ENCODE measurements around the gene CHST1.

CHST1 gene

DNA sequence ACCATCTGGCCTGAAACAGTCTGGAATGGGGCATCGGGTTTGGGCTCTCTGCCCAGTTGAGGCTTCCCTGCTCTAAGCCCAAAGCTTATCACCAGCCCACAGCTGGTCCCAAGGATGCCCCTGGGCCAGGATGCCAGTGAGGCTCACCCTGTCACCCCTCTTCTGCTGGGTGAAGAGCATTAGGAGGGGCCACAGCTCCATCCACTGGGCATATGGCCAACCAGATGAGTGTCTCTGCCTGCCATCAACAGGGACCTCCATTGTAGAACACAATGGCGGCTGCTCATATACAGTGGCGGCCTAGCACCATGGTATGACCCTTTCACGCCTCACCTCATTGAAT, 5.6 kb downstream of the CHST1 start:
- DNase-seq, result peak in 1 of 2 donors; percentile 43

DNA sequence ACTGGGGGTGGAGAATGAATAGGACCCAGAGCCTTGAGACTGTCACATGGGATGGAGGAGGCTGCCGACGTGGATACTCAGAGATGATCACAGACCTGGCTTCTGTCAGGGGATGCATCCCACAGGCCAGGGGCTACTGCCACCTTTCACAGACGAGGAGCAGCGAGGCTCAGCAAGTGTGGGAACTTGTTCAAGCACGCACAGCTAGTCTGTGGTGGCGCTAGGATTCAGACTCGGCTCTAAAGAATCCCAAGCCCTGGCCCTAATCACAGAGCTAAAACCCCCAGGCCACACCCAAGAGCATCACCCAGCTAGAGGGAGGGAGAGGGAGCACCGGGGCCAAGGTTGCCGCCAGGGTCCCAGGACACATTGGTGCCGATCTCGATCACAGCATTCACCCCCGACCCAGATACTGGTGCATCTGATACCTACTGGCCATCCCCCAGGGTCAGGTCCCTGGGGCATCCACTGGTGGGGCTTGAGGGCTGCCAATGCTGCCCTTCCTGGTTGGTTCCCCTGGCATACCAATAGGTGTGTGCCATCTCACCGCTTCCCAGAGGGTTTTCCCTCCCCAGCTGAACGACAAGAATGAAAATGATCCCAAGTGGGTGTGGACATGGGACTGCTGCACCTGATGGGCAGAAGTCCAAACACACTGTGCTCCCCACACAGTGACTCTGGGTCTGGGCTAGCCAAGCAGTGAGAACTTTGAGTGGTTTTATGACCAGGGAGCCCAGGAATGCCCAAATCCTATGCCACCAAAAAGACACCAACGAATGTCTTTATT, 6.2 kb downstream of the CHST1 start:
- DNase-seq, result no peak

DNA sequence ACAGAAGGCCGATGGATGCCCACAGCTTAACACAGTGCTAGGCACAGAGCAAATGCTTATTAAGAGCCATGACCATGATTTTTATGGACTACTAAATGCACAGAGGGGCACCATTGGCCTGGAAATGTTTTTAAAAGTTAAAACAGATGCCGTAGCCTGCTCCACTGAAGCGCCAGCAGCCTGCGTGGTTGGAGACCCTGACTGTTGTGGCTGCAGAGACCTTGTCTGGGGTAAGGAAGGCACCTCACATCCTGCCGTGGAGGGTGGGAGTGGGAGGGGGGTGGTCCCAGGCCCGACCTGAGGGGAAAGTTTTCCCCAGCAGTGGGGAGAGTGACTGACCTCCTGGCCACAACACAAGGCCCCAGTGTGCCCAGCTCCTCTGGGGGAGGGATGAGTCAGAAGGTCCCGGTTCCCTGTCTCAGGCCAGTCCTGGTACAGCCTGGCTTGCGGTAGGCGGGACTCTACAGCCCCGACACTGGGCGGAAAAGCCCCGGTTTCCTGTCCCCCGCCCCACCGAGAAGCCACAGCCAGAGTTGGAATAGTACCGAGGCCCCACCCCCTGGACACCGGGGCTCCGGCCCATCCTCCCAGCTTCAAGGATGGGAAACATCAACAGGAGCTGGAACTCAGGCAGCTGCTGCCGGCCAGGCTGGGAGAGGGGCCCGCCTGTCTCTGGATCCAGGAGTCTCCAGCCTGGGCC, 7.0 kb downstream of the CHST1 start:
- DNase-seq, result peak in 1 of 2 donors; percentile 69

DNA sequence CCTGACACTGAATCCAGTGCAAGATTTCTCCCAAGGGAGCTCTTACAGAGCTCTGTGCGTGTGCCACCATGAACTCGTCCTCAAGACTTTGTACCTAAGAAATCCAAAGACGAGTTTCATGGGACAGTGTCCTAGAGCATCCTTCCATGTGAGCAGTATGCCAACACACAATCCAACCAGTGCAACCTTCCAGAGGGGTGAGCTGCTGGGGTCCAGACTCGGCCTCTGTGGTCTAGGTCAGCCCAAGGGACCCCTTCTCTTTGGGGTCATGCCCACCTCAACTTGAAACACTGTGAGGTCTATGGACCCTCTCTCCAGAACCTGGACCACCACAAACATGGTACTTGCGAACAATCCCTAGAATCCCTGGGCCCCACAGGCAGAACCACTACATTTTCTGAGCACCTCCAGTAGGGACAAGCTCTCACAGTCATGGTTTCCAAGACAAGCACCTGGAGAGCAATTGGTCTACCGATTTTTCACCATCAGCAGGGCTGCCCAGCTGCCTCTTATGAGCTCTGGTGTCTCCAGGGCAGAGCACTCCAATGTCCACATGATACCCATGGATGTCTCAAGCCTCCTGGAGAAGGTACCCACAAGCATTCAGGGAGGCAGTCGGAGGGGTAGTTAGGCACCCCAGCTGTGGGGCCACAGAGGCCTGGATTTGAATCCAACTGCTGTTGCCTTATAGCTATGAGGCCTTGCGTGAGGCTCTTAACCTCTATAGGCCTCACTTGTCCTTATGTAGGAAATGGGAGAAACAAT, 7.7 kb downstream of the CHST1 start:
- DNase-seq, result no peak

DNA sequence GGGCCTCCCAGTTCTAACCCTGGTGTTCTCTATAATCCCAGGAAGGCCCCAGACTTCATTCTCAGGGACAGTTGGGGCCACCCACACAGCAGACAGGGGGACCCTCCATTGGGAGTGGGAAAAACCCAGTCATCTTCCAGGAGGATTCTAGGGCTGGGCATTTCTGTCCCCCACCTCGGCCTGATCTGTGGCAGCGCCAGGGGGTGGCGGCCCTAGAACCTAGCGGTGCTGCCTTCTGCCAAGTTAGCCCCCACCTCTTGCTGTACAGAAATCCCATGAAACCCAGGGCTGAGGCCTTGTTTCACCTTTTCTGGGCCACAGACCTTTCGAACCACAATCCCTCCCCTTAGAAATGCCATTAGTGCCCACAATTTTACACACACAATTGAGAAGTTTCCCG, 9.6 kb downstream of the CHST1 start:
- DNase-seq, result no peak

DNA sequence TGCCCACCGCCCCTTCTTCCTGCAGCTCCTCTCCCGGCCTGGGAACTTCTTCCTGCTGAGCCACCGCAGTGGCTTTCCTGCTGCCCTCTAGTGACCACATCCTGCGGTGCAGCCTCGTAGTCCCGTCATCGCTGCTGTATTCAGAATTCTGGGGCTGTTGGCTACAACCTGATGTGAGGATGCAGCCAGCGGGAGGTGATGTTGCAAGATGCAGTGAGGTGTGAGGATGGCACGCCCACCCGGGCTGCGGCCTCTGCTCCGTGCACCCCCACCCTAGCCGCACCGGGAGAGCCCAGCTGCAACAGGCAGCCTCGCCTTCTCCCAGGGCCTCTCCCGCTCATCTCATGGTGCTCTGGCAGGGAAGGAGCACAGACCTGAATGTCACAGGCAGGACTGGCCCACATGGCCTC, 10.1 kb downstream of the CHST1 start:
- DNase-seq, result peak; percentile 67 to 69

DNA sequence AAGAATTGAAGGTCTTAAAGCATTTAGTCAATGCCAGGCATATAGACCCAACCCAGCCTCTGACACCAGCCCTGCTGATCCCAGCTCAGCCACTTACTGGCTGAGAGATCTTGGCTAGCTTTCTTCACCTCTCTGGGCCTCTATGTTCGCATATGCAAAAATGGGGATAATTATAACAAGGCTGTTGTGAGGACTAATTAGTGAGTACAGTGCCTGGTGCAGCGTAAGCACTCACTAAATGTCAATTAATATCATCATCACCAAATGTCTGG, 10.5 kb downstream of the CHST1 start:
- DNase-seq, result no peak

DNA sequence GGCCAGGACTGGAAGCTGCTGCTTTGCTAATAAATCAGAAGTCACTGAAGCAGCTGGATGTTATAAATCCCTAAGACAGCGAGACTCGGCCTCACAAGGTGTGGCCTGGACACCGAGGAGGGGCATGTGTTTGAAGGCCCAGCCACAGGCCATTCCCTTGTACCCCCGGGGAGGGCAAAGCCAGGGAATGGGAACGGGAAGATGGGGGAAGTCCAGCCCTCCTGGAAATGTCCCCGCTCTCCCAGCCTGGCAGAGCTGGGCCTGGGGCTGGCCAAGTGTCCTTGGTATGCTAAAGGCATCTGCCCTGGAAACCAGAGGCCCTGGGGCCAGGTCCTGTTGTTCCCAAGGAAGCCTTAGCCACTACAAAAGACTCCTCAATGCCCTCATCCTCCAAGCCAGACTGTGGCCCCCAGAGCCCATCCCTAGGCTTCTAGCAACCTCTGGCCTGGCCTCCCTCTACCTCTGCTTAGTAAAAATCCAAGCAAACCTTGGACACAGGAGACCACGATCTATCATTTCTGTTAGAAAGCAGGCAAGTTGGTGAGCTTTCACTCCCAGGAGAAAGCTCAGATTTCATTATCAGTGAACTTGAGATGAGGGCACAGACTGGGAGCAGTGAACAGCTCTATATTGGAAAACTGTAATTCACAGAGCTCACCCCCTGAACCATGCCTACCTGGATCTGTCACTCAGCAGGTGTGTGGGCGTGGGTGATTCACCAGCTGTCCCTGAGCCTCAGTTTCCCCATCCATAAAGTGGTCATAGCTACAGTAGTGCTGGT, 11.0 kb downstream of the CHST1 start:
- DNase-seq, result no peak

DNA sequence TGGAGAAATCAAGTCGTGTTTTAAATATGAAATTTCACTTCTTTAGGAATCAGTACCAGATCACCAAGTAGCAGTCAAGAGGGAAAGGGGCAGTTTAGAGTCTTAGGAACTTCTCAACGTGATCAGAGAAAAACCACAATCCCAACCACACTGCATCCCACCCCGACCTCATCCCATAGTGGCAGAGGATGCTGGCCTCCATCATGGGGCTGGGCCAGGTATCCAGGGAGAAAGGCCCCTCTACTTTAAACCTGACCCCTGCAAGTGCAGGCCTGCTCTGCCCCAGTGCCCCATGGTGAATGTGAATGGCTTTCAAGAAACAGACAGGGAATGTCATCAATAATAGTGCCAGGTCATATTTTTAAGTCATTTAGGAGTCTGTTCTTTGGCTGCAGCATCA, 12.1 kb downstream of the CHST1 start:
- DNase-seq, result no peak

DNA sequence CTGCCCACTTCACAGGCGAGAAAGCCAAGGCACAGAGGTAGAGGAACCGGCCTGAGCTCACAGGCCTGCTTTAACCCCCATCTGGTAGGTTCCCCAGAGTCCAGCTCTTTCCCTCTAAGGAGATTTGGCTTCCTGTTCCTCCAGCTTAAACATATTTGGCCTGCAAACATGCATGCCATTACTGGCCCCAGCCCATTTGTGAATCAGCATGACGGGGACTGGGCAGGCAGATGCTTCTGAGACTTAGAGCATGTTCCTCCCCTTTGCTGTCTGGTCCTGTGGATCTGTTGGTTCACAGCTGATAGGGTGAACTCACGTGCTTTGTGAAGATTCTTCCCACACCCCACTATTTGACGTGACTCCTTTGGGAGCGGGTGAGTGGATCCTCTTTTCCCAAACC, 12.6 kb downstream of the CHST1 start:
- no peak for DNase-seq

DNA sequence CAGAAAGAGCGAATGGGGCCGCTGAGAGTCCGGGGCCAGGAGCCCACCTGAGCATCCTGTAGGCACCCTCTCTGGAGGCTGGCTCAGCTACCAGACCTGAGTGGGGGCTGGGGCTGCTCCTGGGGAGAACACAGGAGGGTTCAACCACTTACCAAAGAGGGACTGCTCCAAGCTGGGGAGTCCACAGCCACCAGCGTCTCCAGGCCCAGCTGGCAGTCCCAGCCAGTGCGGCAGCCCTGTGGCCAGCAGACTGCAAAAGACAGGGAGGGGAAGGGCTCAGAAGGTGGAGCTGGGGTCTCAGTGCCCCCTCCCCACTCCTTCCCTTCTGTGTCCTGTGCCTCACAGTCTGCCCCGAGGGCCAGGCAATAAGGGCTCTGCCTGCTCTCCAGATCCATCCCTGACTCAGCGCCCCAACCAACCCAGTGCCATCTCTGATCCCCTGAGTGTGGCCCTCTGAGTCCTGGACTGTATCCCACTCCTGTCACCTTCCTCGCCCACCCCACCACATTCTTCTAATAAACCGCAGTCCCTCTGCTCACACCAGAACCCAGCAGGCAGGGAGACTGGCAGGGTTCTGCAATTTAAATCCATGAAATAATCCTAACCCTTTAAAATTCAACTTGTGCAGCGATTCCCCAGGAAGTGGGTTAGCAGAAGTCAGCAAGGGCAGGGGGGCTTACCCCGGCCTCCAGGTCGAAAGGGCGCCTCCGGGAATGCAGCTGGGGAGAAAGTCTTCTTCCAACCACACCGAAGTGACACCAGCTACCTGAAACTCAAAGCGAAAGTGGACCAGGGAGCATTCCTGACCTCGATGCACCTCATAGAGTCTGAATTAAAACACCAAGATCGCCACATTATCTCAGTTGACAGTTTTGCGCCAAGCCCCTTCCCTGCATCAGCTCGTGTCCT, 13.3 kb downstream of the CHST1 start:
- DNase-seq, result no peak

DNA sequence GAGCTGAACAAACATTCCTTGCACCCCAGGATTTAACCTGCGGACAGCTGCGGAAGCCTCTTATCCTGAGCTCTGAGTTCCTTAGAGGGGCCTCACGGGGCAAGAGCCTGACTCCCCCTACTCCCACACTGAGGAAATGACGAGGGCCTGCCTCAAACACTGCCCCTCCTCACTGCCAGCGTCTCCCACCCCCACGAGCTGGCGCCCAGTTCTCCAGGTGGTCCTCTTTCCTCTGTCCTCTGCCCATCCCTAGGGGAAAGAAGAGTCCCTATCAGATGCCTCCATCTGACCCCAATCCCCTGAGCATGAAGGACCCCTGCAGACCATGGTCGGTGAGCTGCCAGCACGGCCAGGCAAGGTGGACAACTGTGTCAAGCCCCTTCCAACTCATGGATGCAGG, 14.3 kb downstream of the CHST1 start:
- no peak for DNase-seq

DNA sequence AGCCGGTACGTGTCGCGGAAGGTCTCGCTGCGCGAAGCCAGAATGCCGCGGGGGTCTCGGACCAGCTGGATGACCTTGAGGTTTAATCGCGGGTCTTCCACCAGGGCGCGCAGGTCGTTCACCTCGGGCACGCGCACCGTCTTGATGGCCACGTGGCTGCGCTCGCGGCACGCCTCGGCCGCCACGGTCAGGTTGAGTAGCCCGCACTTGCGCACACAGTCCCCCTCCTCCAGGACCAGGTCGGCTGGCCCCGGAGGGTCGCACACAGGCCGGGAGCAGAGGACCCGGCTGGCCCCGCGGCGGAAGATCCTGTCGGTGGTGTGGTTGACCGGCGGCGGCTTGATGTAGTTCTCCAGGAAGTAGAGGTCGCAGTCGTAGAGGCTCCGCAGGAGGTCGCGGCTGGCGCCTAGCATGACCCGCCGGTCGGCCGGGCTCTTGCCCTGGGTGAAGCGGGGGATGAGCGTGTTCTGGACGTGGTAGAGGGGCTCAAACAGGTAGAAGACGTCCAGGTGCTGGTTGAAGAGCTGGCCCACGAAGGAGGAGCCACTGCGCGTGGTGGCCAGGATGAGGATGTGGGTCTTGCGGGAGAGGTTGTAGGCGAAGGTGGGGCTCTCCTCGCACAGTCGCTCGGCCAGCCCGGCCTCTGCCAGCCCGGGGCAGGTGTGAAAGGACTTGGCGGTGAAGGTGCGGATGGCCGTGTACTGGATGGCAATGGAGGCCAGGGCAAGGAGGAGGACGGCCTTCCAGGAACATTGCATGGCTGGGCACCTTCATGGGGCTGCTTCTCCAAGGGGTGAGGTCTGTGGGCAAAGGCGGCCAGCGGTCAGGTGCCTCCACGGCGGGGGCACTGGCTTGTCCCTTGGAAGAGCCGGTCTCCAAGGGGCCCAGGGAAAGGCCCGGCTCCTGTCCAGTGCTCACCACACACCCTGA, 15.0 kb downstream of the CHST1 start:
- no peak for DNase-seq

DNA sequence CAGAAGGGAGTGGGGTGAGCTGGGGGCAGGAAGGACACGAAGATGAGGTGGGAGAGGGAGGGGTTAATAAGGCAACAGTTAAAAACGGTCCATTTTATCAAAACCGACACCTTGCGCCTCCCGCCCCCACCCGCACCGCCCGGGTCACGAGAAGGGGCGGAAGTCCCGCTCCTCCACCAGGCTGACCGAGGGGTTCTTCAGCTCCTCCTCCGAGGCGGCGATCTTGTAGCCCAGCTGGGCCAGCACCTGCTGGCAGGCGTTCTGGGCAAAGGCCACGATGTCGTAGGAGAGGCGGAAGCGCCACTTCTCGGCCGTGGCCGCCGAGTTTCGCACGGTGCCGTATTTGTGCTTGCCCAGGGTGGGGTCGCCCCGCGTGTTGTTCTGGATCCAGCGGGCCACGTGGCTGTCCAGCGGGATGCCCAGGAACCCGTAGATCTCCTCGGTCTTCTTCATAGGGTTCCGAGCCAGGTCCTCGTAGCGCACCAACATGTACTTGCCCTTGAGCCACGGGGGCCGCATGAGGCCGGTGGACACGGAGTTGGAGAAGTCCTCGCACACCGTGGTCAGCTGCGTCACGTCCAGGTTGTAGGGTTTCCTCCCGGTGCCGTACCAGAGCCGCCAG, 15.8 kb downstream of the CHST1 start:
- DNase-seq, result no peak

DNA sequence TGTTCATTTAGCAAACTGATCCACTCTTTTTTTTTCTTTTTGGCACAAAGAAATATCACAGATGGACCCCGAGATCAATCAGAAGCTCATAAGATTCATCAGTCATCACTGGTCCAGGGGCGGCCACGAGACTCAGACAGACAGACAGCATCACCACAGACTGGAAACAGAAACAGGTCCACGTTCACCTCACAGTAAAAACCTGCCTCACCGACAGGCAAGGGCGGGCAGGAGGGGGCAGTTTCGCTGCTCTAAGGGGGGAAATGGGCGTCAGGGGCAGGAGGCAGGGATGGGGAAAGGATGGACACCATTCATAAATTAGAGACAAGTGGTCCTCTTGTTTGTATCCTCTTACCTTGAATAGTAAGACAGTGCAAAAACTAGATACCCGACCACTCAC, 16.5 kb downstream of the CHST1 start:
- no peak for DNase-seq

DNA sequence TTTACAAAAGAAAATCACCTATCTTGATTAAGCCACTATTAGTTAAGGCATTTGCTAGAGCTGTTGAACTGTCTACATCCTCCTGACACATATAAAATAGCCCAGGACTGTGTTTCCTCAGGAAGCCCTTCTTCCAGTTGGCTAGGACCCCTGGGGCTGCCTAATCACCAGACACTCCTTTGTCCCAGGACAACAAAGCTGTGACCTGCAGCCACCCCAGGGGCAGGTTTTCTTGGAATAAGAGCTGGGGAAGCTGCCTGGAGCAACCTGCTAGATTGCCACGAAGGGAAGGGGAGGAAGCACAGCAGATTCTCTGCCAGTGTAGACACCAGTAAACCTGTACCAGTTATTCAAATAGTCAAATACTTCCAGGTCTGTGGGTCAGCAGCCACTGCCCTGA, 17.6 kb downstream of the CHST1 start:
- no peak for DNase-seq

DNA sequence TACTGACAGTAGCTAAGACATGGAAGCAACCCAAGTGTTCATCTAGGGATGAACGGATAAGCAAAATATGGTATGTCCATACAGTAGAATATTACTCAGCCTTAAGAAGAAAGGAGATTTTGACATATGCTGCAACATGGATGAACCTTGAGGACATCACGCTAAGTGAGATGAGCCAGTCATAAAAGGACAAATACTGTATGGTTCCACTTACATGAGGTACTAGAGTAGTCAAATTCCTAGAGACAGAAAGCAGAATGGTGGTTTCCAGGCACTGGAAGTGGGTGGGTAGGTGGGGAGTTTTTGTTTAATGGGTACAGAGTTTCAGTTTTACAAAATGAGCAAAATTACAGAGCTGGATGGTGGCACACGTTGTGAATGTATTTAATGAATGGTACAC, 18.1 kb downstream of the CHST1 start:
- no peak for DNase-seq

DNA sequence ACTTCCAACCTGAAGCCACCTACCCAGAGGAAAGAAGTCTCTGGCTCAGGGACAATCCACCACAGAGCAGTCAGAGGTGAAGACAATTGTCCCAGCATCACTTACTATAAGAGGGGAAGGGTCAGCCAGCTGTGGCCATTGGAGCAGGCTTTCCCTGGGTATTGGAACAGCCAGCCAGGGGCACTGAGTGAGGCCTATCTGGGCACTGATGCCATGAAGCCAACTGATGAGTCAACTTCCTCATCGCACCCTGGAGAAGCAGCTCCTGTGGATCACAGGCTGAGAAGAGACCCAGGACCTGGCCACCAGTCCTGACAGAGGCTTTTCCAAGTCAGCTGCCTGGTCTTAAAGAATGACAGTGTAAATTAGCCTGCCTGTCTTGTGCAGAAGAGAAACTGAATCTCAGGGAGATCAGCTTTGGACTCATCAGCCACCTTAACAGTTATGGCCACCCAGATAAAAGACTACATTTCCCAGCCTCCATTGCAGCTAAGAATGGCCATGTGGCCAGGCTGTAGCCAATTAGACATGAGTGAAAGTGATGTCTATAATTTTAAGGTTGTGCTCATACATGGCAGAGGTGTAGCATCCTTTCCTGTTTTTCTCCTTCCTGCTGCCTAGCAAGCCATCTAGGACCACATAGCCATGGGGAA, 19.0 kb downstream of the CHST1 start:
- no peak for DNase-seq

DNA sequence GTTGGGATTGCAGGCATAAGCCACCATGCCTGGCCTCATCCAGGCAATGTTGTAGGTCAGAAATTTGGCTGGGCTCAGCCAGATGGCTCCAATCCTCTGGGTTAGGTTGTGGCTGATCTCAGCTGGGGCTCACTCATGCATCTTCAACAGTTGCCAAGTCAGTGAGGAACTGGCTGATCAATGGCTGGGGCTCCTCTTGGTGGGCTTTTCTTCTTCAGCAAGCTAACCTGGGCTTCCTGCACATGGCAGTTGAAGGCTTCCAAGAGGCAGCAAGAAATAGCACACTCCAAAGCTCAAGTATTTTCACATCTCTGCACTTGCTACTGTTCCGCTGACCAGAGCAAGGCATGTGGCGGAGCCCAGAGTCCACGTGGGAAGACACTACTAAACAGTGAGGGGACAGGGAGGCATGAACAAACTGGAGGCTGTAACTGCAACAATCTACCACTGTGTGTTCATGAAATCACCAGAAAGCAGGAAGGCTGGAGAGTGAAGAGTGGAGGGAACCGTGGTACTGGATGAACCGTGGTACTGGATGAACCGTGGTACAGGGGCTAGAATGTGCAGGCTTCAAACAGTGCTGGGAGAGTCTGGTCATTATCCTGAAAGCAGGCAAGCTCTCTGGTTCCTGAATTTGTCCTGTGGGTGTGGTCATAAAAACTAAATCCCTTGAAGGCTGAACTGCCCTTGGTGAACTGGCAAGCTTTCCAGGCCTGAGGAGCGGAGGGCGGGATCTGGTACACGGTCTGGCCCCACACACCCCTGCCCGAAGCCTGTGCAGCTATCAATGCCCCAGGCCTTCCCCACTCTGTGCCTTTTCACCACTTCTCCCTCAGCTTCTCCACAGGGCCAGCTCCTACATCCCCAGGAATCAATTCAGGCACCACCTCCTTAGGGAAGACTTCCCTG, 20.2 kb downstream of the CHST1 start:
- no peak for DNase-seq

All from hippocampal formation (tissue), 2 donors.